ENCODE data around the gene IRF2BP1. TPM values are rescaled to one million over a fixed set of nuclear protein-coding genes. Genes with fewer than 3 reads are reported as not detected.
"Not testable (repeated sequence)": the region's sequence is repeated elsewhere in the genome, so short reads cannot be mapped to it uniquely, and the experiment has no call there.

IRF2BP1 gene
- total RNA-seq, 2 experiments from 2014 or later: 20.9 to 23.9 TPM

DNA sequence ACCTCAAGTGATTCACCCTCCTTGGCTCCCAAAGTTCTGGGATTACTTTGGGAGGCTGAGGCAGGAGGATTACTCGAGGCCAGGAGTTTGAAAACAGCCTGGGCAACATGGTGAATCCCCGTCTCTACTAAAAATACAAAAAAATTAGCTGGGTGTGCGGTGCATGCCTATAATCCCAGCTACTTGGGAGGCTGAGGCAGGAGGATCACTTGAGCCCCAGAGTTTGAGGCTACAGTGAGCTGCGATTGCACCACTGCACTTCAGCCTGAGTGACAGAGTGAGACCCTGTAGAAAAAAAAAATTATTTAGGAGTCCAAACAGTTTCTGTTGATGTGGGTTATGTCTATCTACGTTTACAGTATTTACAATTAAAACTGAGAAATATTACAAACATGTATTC is 15.1 kb downstream of the IRF2BP1 start:
- H3K4me3 Mint-ChIP-seq: no peak overlapping the region
- ATAC-seq (ENCODE audit: low read depth): no peak
- no peaks in the 10 kb centered on the region for H3K4me1 Mint-ChIP-seq
- H3K27me3 Mint-ChIP-seq: peaks cover 23% of the 10 kb centered on the region
- H3K36me3 Mint-ChIP-seq: no peaks in the 10 kb centered on the region
- H3K9me3 Mint-ChIP-seq: no peaks in the 10 kb centered on the region
- no peak for DNase-seq
- POLR2A ChIA-PET: interaction anchor here (0.7 kb wide), 1 partner anchor 179 kb away, joined by 3 read pairs; the partner anchor contains the start of gene QPCTL
- no peak overlapping the region for H3K27ac Mint-ChIP-seq

DNA sequence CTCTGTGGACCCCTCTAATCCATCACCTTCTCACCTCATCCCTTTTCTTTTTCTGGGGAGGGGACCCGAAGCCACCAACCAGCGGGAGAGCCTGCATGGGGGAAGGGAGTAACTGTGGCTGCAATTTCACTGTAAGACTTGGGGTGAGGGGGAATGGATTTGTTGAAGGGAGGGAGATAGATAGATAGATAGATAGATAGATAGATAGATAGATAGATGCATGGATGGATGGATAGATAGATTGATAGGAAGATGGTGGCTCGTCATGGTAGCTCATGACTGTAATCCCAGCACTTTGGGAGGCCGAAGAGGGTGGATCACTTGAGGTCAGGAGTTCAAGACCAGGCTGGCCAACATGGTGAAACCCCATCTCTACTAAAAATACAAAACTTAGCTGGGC is 18.7 kb downstream of the IRF2BP1 start:
- H3K4me1 Mint-ChIP-seq; POLR2A ChIA-PET; H3K27ac Mint-ChIP-seq; H3K36me3 Mint-ChIP-seq; ATAC-seq (ENCODE audit: low read depth); DNase-seq; H3K9me3 Mint-ChIP-seq; H3K4me3 Mint-ChIP-seq: not testable (repeated sequence)
- H3K27me3 Mint-ChIP-seq: peaks cover 40% of the 10 kb centered on the region

DNA sequence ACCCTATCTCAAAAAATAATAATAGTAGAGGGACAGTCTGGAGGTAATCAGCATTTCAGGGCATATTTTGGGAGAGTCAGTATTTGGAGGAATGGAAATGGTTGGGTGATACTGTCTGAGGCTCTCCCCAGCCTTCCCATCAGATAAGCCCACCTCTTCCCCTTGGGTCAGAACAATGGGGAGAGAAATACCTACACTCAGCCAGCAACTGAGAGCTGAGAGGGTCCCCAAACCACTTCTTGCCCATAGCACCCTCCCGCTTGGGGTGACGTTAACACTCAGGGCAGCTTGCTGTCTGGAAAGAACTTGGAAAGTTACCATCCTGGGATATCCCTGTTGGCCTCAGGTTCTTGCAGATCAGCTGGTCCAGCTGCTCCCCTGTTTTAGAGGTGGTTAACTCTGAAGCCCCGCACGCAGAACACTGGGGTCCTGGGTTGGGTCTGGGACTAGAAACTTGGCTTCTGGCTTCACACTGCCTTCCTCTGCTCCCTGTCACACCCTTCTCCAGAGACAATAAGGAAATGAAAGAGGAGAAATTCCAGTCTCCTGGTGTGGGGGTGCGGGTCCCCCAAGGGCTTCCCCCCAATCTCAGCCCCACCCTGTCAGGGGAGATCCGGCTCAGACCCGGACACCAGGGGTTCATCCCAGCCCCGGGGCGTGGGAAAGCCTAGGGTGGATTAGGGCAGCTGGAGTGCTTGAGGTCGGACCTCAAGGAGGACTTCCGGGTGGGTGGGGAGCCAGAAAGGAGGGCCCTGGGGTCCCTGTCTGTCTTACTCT is 19.4 kb downstream of the IRF2BP1 start:
- no peaks in the 10 kb centered on the region for H3K36me3 Mint-ChIP-seq
- H3K27ac Mint-ChIP-seq: no peak overlapping the region
- H3K4me3 Mint-ChIP-seq: no peak overlapping the region
- POLR2A ChIA-PET: no interaction called here
- peaks cover 11% of the 10 kb centered on the region for H3K4me1 Mint-ChIP-seq
- DNase-seq: no peak
- H3K9me3 Mint-ChIP-seq: no peaks in the 10 kb centered on the region
- H3K27me3 Mint-ChIP-seq: peaks cover 39% of the 10 kb centered on the region
- ATAC-seq (ENCODE audit: low read depth): no peak

DNA sequence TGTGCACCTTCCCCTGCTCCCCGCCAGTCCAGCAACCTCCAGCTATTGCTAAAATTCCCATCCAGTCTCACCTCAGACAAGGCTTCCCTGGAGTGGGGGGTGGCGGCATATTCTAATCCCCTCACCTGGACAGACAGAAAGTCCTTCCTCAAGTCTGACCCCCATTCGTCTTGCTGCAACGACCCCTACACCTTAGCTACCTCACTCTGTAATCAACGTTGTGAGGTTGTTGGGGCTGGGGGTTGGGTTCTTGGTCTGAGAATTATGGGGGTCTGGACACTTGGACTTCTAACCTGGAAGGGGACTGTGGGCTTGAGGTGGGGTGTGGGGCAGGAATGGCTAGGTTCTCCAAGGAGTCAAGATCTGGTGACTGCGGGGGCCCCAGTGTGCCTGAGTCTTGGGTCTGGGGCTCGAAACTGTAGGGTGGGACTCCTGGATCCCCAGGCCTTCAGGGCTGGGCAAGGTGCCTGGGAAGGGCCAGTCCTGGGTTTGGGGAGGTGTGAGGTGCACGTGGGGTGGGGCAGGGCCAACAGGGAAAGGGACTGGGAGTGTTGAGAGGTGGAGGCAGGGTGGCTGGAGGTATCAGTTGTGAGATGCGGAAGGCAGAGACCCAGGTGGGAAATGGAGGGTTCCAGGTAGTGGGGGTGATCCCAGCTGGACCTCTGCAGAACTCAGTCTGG is 20.5 kb downstream of the IRF2BP1 start:
- no peaks in the 10 kb centered on the region for H3K9me3 Mint-ChIP-seq
- no peaks in the 10 kb centered on the region for H3K36me3 Mint-ChIP-seq
- POLR2A ChIA-PET: interaction anchor here (4.0 kb wide), 1 partner anchor 21 kb away, joined by 30 read pairs; the partner anchor contains the start of gene IRF2BP1
- H3K27me3 Mint-ChIP-seq: peaks cover 39% of the 10 kb centered on the region
- H3K4me3 Mint-ChIP-seq: peak overlapping the region; percentile 28
- peaks cover 14% of the 10 kb centered on the region for H3K4me1 Mint-ChIP-seq
- H3K27ac Mint-ChIP-seq: no peak overlapping the region
- DNase-seq (no peak), ATAC-seq (ENCODE audit: low read depth) (no peak)

DNA sequence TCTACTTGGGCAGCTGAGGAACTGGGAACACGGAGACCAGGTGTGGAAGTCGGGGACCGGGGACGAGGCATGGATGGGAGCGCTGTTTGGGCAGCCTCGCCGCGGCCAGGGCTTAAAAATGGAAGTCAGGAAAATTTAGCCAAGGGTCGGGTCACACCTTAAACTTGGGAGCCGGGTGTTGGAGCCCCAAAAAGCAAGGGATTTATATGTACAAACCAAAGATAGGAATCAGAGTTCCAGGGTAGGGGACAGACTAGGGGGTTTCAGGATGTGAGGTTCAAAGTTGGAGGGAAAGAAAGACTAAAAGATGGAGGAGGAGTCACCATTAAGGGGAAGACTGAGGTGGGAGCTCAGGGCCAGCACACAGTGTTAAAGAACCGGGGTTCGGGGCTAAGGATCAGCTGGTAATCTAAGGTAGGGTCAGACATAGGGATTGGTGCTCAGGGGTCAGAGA is 21.3 kb downstream of the IRF2BP1 start:
- Mint-ChIP-seq H3K36me3 (no peaks in the 10 kb centered on the region), H3K27ac (no peak overlapping the region), H3K4me1 (peaks cover 14% of the 10 kb centered on the region), H3K27me3 (peaks cover 39% of the 10 kb centered on the region), H3K4me3 (peak overlapping the region; percentile 31), H3K9me3 (no peaks in the 10 kb centered on the region)
- POLR2A ChIA-PET: interaction anchor here (4.0 kb wide), 1 partner anchor 22 kb away, joined by 30 read pairs; the partner anchor contains the start of gene IRF2BP1
- no peak for DNase-seq
- ATAC-seq (ENCODE audit: low read depth): no peak

DNA sequence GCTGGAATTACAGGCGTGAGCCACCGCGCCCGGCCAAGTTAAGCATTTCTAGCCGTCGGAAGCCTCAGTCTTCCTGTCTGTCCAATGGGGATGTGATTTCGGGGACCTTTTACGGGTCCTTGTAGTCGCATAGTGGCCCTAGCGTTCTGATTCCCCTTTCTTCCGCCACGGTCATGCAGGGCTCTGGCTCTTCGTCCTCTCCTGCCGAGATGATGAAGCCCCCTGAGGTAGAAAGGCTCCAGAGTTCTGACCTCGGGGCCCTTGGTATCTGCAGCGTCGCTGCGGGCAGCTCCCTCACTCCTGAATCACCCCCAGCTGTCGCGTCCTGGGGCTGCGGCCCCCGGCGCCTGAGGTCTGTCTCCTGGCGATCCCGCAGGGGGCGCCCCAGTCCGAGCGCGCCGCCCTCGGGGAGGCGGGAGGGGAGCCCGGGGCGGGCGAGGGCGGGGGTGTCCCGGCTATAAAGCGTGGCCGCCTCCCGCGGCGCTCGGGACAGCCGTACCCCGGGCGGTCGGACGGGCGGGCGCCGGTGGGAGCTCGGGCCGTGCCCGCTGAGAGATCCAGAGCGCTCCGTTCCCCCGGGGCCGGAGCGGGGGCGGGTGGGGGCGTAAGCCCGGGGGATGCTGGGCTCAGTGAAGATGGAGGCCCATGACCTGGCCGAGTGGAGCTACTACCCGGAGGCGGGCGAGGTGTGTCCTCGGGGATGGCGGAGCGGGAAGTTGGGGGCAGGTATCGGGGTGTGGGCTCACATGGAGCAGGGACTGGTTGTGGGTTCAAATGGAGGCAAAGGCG is 21.9 kb downstream of the IRF2BP1 start, which contains the start of gene FOXA3:
Gene FOXA3 (plus strand): TSS at position 487 of the 789 bp plus-strand sequence. CDS start 131 bp downstream, at position 618.
- Mint-ChIP-seq H3K9me3 (no peaks in the 10 kb centered on the region), H3K27me3 (peaks cover 39% of the 10 kb centered on the region), H3K4me1 (peaks cover 16% of the 10 kb centered on the region), H3K27ac (peak within 1 kb of the TSS; percentile 97), H3K4me3 (peak within 1 kb of the TSS; percentile 91), H3K36me3 (peaks cover 3% of the 10 kb centered on the region)
- ATAC-seq (ENCODE audit: low read depth) (peak; percentile 19), DNase-seq (peak; percentile 78)
- POLR2A ChIA-PET: interaction anchor here (0.9 to 4.0 kb wide), 7 partner anchors 13 to 172 kb away, joined by 3 to 30 read pairs (median 3); partner anchors contain the start of genes CCDC61, IRF2BP1, QPCTL and SIX5

DNA sequence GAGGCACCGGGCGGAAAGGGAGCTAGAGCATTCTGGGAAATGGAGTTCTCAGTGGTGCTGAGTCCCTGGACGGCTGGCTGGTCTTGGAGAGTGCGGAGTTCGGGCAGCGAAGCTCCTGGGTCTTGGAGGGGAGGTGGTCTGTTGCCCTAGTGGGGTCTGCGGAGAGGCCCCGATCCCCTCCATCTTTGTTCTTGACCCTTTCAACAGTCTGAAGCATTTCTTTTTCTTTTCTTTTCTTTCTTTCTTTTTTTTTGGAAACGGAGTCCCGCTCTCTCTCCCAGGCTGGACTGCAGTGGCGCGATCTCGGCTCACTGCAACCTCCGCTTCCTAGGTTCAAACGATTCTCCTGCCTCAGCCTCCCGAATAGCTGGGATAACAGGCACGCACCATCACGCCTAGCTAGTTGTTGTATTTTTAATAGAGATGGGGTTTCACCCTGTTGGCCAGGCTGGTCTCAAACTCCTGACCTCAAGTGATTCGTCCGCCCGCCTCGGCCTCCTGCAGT is 22.6 kb downstream of the IRF2BP1 start:
- H3K27me3 Mint-ChIP-seq: peaks cover 39% of the 10 kb centered on the region
- H3K36me3 Mint-ChIP-seq: peaks cover 3% of the 10 kb centered on the region
- H3K4me3 Mint-ChIP-seq: peak overlapping the region; percentile 91
- no peaks in the 10 kb centered on the region for H3K9me3 Mint-ChIP-seq
- DNase-seq (no peak), ATAC-seq (ENCODE audit: low read depth) (no peak)
- POLR2A ChIA-PET: interaction anchor here (0.6 to 4.0 kb wide), 8 partner anchors 12 to 171 kb away, joined by 3 to 30 read pairs (median 4); partner anchors contain the start of genes CCDC61, IRF2BP1, QPCTL and SIX5
- H3K4me1 Mint-ChIP-seq: peaks cover 16% of the 10 kb centered on the region
- peak overlapping the region; percentile 97 for H3K27ac Mint-ChIP-seq

DNA sequence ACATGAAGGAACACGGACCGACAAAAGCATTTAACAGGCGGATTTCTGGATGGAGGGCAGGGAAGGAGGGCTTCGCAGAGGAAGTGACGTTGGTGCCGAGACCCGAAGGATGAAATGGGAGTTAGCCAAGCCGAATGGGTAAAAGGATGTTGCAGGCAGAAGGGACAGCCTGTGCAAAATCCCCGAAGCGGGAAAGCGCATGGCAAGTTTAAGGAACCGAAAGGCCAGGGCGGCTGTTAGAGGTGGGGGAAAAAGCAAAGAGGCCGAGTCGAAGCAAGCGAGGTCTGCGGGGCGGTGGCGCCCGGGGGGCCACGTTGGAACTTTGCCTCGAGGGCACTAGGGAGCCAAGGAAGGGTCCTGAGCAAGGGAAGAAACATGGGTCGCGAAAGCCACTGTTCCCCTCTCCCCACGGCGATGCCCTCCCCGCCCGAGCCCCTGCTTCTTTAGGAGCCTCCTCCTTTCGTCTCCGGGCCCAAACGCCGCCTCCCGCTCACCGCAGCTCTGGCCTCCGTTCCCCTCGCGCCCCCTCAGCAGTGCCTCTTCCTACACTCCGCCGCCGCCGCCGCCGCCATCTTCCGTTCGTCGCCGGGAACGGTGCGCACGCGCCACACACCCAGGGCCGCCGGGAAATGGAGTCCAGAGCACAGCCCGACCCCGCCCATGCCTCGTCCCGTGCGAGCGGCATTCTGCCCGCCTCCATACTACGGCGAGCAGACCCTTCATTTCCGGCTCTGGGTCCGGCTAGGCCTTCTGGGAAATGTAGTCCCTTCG is 23.2 kb downstream of the IRF2BP1 start, which contains the start of gene SYMPK:
Gene SYMPK (minus strand): TSS at position 584 of the 771 bp plus-strand sequence. CDS start 8,652 bp downstream, outside the sequence.
- Mint-ChIP-seq H3K4me1 (peaks cover 21% of the 10 kb centered on the region), H3K4me3 (peak within 1 kb of the TSS; percentile 91)
- ATAC-seq (ENCODE audit: low read depth): peak; percentile 96

DNA sequence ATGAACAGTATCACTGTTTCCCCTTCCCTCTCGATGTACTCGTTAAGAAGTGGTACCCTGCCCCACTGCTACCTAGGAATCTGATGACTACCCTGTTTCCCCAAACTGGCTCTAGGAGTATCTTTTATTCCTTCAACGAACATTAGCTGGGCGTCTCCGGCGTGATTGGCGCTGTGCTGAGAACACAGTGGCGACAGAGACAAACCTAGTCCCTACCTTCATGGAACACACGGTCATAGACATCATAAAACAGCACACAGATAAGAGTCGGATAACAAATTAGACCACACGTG is 23.7 kb downstream of the IRF2BP1 start:
- no peak for ATAC-seq (ENCODE audit: low read depth)
- Mint-ChIP-seq H3K36me3 (peaks cover 7% of the 10 kb centered on the region), H3K27me3 (peaks cover 35% of the 10 kb centered on the region), H3K9me3 (no peaks in the 10 kb centered on the region), H3K4me1 (peaks cover 21% of the 10 kb centered on the region), H3K27ac (peak overlapping the region; percentile 97), H3K4me3 (peak overlapping the region; percentile 91)
- POLR2A ChIA-PET: interaction anchor here (0.6 to 4.0 kb wide), 4 partner anchors 11 to 503 kb away, joined by 3 to 30 read pairs (median 4); partner anchors contain the start of gene IRF2BP1
- DNase-seq: no peak

More for the DNA sequence above, 23.2 kb downstream of the IRF2BP1 start, which contains the start of gene SYMPK:
- peak within 1 kb of the TSS; percentile 97 for H3K27ac Mint-ChIP-seq
- no peaks in the 10 kb centered on the region for H3K9me3 Mint-ChIP-seq
- POLR2A ChIA-PET: interaction anchor here (0.6 to 4.0 kb wide), 10 partner anchors 12 to 503 kb away, joined by 3 to 30 read pairs (median 3); partner anchors contain the start of genes CCDC61, IRF2BP1, QPCTL and SIX5
- H3K27me3 Mint-ChIP-seq: peaks cover 39% of the 10 kb centered on the region
- DNase-seq: peak; percentile 98
- peaks cover 7% of the 10 kb centered on the region for H3K36me3 Mint-ChIP-seq

DNA sequence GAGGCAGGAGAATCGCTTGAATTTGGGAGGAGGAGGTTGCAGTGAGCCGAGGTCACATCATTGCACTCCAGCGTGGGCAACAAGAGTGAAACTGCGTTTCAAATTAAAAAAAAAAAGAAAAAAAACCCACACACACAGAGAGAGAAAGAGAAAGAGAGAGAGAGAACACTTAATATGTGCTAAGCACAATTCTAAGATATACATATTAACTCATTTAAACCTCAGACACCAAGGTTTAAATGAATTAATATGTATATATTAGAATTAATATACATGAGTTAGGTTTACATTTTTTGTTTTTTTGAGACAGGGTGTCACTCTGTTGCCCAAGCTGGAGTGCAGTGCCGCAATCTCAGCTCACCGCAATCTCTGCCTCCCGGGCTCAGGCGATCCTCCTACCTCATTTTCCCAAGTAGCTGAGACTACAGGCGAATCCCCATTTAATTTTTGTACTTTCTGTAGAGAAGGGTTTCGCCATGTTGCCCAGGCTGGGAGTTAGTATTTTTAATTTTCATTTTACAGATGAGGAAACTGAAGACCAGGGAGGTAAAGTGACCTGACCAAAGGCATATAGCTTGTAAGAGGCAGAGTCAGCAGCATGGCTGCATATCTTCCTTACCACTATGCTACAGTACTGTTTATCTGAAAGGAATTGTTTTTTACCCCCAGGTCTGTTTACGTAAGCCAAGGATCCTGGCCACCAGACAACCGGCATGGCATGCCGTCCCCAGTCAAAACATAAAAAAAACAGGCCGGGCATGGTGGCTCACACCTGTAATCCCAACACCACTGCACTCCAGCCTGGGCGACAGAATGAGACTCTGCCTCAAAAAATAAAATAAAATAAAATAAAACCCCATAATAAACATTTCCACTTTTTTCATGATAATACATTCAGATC is 25.3 kb downstream of the IRF2BP1 start:
- H3K9me3 Mint-ChIP-seq: no peaks in the 10 kb centered on the region
- H3K4me3 Mint-ChIP-seq: no peak overlapping the region
- ATAC-seq (ENCODE audit: low read depth) (no peak), DNase-seq (no peak)
- peaks cover 24% of the 10 kb centered on the region for H3K27me3 Mint-ChIP-seq
- H3K36me3 Mint-ChIP-seq: peaks cover 7% of the 10 kb centered on the region
- peak overlapping the region; percentile 42 for H3K27ac Mint-ChIP-seq
- peaks cover 24% of the 10 kb centered on the region for H3K4me1 Mint-ChIP-seq
- POLR2A ChIA-PET: interaction anchor here (1.7 kb wide), 1 partner anchor 26 kb away, joined by 4 read pairs; the partner anchor contains the start of gene IRF2BP1

DNA sequence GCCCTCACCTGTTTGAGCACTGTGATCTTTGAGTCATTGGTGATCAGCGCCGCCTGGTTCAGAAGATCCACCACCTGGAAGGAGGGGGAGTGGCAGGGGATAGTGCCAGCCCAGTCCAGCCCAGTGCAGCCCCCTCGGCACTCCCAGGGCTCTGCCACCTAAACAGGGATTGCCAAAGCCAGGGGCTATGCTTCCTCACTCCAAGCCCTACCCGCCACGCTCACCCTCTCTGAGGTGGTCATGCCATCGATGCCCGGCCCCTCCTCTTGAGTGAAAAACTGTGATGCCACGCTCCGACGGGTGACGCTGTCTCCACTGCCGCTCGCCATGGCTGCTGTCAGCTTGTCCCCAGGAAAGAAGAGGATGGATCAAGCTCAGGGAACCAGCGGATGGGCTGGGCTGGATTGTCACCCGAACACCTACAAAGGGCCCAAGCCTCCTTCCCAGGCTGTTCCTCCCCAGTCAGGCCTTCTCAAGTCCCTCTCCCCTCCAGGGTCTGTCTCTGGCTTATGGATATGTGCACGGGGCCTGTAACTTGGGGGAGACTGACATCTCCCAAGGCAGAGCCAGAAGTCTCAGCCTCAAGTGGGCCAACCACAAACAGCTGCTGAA is 31.7 kb downstream of the IRF2BP1 start:
- DNase-seq (no peak), ATAC-seq (ENCODE audit: low read depth) (no peak)
- H3K27ac Mint-ChIP-seq: no peak overlapping the region
- no peaks in the 10 kb centered on the region for H3K27me3 Mint-ChIP-seq
- H3K9me3 Mint-ChIP-seq: no peaks in the 10 kb centered on the region
- POLR2A ChIA-PET: interaction anchor here (0.5 to 1.6 kb wide), 2 partner anchors 12 to 619 kb away, joined by 3 to 4 read pairs; no protein-coding TSS in a partner anchor
- peaks cover 13% of the 10 kb centered on the region for H3K4me1 Mint-ChIP-seq
- no peak overlapping the region for H3K4me3 Mint-ChIP-seq
- H3K36me3 Mint-ChIP-seq: peaks cover 16% of the 10 kb centered on the region

All from activated naive CD8-positive, alpha-beta T cell treated with anti-CD3 and anti-CD28 coated beads, Interleukin-2, amount 10 ng/mL, durations not matched to agents 7 days and 5 days (primary cell).